Measurements from ENCODE around the gene CTSD.
"Not testable (repeated sequence)": the region's sequence is repeated elsewhere in the genome, so short reads cannot be mapped to it uniquely, and the experiment has no call there.

CTSD gene

DNA sequence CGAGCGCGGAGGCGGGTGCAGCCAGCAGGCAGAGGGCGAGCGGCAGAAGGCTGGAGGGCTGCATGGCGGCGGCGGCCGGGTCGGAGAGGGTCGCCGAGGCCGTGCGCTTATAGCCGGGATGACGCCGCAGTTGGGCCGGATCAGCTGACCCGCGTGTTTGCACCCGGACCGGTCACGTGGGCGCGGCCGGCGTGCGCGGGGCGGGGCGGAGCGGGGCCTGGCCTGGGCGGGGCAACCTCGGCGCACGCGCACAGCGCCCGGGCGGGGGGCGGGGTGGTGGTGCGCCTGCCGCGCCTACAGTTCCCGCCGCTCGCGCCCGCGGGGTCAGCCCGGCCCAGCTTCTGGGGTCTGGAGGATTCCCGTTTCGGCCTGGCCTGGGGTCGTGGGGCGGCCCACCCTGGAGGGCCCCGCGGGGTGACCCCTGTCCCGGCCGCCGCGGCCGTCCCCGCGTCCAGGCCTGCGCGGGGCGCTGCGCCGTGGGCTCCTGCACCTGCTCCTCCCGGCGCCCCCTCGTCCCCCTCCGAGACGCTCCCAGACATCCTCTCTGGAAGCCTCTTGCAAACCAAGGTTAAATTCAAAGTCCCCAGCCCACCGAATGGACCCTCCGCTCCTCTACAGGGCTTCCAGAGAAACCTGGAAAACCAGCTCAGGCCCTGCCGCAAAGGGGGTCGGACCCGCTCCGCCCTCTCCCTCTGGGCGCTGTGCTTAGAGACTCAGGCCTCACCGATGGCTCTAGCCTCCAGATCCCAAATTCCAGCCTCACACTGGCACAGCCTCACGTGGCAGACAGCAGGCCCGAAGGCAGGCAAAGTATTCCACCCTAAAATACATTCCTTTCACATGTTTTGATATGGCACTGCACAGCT is at the start of gene CTSD:
Gene CTSD (minus strand): TSS at position 132 of the 866 bp plus-strand sequence. CDS start 68 bp downstream, at position 64.
- DNase-seq = peak; percentile 28

DNA sequence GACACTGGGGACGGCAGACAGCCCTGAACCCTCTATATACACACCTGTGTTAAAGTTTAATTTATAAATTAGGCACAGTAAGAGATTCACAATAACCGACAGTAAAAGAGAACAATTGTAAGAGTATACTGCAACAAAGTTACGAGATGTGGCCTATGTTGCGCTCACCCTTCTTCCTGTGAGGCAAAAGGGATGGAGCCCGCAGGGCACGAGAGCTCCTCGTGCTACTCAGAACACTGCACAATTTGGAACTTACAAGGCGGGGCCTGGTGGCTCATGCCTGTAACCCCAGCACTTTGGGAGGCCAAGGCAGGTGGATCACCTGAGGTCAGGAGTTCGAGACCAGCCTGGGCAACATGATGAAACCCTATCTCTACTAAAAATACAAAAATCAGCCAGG is 49.6 kb upstream of the CTSD start:
- not testable (repeated sequence) for DNase-seq

DNA sequence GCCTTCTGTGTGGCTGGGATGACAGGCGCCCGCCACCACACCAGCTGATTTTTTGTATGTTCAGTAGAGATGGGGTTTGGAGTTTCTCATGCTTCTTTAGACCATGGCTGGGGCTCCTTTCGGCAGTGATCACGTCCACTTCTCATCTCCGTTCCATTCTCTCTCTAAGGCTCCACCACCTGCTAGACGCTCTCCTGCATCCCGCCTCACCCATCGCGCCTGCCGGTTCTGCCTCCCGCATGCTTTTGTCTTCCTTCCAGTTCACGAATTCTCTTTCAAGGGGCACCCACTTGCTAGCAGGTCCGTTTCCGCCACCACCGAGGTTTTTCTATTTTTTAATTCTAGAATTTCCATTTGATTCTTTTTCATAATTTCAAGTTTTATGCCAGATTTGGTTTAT is 49.1 kb upstream of the CTSD start:
- no peak for DNase-seq

DNA sequence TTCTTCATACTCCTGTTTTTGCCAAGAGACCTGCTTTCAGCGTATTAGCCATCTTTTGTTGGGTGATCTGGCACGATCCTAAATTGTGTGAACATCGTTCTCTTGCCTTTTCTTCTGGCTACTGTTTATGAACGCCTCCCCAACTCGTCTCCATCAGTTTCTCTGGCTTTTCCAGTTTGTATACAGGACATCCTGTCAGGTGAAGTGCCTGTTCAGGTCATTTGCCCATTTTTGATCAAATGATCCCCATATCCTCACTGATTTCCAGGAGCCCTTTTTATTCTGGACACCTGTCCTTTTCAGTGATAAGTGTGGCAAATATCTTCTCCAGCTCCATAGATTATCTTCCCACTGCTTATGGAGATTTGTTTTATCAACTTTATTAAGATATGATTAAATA is 48.5 kb upstream of the CTSD start:
- DNase-seq = no peak

DNA sequence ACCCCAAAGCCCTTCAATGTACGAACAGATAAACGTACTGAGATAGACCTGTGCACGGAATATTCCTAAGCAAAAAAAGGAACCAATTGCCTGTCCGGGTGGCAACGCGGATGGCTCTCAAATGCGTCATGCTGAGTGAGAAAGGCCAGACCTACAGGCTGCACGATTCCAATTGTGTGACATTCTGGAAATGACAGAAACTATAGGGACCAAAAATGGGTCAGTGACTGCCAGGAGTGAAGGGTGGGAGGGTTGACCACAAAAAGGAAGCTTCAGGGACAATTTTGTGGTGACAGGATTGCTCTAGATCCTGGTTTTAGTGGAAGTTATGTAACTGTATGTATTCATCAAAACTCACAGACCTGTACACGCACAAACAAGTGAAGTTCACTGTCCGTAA is 47.0 kb upstream of the CTSD start:
- DNase-seq = no peak

DNA sequence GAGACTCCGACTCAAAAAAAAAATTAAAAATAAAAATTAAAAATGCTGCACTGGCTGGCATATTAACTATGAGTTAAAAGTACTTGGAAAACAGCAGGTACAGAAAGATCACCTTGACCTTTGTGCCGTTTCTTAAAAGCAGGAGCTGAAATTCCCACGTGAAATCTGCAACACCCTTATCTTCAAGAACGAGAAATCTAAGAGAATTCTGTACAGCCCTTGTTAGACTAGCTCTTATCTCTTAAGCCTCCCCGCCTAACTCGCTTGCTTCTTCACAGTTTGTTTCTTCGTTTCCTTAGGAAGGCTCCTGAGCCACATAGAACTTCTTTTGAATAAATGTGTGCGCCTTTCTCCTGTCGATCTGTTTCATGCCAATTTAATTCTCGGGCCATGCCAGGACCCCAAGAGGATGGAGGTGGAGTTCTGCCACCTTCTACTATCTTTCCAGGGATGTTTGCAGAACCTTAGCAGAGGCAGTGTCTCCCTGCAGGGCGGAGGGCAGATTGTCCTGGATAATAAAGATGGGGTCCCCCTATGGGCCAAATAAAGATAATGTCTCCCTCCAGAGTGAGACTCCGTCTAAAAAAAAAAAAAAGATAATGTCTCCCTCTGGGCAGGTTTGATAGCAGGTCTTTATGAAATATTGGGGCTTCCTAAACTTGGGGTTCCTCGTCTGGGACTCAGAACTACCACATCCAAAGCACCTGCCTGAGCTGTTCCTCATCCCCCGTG is 43.7 kb upstream of the CTSD start:
- DNase-seq = no peak

DNA sequence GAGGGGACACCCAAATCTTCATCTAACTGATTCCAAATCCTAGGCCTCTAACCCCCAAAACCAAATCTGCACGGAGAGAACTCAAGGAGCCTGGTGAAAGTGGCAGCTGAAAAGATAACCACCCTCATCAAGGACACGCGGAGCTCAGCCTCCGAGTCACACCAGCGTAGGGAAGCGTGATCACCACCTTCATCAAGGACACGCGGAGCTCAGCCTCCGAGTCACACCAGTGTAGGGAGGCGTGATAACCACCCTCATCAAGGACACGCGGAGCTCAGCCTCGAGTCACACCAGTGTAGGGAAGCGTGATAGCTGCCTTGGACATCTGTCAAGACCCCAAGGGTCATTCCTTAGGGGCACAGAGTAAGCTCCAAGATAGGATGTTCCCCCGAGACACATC is 41.8 kb upstream of the CTSD start:
- DNase-seq = no peak

DNA sequence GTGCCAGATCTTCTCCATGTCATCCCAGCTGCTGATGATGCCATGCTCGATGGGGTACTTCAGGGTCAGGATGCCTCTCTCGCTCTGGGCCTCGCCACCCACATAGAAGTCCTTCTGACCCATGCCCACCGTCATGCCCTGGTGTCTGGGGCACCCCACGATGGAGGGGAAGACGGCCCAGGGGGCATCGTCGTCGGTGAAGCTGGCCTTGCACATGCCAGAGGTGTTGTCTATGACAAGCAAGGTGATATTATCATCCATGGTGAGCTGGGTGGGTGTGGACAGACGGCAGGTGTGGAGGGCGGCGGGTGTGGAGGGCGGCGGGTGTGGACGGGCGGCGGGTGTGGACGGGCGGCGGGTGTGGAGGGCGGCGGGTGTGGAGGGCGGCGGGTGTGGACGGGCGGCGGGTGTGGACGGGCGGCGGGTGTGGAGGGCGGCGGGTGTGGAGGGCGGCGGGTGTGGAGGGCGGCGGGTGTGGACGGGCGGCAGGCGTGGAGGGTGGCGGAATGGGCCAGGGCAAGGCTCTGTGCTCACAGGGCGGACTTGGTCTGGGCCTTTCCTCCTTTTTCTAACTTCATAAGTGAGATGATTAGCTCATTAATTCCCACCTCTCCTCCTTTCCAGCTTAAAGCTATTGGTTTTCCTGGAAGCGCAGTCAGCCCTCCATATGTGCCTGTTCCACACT is 40.2 kb upstream of the CTSD start:
- not testable (repeated sequence) for DNase-seq

DNA sequence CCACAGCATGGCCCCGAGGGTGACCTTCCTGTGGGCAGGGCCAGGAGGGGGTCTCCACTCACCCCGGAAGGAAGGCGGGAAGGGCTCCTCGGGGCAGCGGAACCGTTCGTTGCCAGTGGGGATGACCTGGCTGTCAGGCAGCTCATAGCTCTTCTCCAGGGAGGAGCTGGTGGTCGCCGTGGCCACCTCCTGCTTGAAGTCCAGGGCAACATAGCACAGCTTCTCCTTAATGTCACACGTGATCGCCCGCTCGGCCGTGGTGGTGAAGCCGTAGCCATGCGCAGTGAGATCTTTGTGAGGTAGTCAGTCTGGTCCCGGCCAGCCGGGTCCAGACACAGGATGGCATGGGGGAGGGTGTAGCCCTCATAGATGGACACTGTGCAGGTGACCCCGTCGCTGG is 39.5 kb upstream of the CTSD start:
- DNase-seq = no peak

DNA sequence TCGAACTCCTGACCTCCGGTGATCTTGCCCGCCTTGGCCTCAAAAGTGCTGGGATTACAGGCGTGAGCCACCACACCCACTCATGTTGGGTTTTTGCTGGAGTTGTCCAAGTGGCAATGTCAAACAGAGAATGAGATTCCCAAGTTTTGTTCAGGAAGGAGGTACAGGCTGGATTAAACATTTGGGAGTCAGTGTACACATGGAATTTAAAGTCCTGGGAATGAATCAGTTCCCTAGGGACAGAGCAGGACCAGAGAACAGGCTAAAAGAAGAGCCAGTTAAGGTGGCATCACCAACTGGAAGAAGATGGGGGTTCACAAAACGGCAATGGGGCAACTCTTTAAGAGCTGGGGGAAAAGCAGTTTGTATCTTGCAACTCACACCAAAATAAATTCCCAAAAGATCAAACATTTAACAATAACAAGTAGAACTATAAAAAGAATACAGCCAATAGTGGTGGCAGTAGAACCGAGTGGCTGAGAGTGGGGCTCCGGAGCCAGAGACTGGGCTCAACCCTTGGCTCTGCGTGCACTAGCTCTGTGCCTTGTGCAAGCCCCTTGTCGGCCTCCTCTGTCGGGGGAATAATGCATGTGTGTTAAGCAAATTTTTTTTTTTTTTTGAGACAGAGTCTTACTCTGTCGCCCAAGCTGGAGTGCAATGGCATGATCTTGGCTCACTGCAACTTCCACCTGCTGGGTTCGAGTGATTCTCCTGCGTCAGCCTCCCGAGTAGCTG is 33.8 kb upstream of the CTSD start:
- no peak for DNase-seq

DNA sequence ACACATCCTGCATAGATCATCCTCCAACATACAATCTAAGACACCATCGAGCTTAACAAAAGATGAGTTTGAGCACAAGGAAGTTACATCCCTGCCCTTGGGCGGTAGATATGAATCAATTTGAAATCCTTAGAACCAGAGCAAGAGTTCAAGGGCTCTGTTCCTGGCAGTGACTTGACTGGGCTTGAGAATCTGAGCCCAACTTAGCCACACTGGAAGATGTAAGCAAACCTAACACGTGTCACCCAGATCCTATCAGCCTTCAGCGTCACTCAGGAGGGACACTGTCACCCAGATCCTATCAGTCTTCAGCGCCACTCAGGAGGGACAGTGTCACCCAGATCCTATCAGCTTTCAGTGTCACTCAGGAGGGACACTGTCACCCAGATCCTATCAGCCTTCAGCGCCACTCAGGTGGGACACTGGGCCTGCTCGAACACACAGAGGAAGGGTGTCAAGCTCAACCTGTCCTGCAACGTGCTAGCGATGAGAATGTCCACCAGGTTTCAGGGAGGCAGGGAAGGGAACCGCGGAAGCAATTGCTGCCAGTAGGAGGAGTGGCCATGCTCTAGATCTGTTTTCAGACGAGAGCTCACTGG is 32.8 kb upstream of the CTSD start:
- no peak for DNase-seq

DNA sequence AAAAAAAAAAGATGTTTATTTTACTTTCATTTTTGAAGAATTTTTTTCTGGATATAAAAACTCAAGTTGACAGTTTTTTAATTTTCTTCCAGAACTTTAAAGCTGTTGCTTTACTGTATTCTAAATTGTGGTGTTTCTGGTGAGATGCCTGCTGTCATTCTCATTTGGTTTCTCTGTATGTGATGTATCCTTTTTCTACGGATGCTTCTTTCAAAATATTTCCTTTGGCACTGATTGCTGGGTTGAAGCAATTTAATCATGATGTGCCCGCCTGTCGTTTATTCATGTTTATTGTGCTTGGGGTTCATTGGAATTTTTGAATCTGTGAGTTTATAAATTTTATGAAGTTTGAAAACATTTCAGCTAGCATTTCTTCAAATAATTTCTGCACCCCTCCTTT is 29.4 kb upstream of the CTSD start:
- DNase-seq = no peak

DNA sequence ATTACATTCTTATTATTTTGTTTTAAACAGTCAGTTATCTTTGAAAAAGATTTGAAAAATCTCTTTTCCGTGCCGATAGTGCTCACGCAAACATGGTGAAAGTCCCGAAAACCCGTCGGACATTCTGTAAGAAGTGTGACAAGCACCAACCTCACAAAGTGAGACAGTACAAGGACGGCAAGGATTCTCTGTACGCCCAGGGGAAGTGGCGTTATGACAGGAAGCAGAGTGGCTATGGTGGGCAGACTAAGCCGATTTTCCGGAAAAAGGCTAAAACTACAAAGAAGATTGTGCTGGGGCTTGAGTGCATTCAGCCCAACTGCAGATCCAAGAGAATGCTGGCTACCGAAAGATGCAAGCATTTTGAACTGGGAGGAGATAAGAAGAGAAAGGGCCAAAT is 28.7 kb upstream of the CTSD start:
- no peak for DNase-seq

DNA sequence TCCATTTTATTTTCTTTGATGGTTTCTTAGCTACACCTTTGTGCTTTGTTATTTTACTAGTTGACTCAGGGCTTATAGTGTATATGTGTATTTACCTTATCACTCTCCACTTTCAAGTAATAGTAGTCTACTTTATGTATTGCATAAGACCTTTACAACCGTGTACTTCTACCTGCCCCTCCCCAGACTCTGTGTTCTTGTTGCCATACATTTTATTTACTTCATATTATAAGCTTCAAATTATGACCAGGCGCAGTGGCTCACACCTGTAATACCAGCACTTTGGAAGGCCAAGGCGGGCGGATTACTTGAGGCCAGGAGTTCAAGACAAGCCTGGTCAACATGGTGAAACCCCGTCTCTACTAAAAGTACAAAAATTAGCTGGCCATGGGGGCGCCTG is 28.2 kb upstream of the CTSD start:
- no peak for DNase-seq

DNA sequence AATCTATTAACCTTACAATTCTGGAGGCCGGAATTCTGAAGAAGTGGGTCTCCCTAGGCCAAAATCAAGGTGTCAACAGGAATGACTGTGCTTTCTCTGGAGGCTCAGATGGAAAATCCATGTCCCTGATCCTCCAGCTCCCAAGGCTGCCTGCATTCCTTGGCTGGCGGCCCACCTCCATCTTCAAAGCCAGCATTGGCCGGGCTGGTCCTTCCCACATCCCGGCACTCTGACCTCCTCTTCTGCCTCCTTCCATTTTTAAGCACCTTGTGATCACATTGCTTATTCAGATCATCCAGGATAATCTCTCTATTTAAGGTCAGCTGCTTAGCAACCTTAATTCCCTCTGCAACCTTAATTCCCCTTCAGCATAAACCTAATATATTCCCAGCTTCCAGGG is 22.7 kb upstream of the CTSD start:
- DNase-seq = no peak

DNA sequence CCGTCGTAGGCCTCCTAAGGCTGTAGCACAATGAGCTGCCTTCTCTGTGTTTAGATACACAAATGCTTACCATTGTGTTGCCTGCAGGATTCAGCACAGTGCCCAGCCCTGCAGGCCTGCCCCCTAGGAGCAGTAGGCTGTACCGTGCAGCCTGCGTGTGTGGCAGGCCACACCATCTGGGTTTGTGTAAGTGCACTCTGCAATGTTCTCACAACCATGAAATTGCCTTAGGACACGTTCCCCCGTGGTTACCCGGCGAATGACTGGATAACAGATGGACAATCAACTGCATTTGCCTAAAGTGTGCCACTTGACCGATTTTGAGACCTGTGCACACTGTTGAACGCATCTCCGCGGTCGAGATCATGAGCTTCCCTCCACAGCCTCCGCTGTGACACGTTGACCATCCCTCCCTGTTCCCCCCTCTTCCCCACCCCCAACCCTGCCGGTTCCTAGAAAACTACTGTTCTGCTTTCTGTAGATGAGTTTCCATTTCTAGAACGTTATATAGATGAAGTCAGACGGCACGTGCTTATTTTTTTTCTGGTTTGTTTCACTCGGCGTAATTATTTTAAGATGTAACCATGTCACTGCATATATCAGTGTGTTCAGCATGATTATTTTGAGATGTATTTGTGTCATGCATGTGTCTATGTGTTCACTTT is 22.2 kb upstream of the CTSD start:
- DNase-seq = no peak

DNA sequence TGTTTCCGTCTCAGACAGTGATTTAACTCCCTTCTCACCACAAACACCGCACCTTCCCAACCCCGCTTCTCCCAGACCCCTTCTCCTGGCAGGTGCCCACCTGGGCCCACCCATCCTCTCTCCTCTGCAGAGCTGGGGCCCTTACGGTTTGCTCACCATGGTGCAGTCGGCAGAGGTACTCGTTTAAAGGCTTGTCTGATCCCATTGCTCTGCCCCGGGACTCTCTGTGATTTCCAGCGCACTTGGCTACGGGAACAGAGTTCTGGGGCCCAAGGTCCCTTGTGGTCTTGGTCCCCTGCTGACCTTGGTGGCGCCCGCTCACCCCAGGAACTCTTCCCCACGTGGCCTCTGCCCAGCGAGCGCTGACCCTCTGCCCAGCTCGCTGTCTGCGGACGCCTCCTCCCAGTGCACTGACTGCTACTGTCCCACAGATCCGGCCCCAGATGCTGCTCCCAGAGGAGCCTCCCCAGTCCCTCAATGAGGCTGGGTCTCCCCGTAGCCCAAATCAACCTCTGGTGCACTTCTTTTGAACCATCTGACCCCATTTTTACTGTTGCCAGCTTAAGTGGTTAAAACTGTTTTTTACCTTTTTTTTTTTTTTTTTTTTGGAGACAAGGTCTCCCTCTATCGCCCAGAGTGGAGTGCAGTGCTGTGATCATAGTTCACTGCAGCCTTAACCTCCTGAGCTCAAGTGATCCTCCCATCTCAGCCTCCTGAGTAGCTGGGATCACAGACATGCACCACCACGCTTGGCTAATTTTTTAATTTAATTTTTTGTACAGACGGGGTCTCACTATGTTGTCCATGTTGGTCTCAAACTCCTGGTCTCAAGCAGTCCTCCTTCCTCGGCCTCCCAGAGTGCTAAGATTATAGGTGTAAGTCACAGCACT is 21.3 kb upstream of the CTSD start:
- DNase-seq = no peak

DNA sequence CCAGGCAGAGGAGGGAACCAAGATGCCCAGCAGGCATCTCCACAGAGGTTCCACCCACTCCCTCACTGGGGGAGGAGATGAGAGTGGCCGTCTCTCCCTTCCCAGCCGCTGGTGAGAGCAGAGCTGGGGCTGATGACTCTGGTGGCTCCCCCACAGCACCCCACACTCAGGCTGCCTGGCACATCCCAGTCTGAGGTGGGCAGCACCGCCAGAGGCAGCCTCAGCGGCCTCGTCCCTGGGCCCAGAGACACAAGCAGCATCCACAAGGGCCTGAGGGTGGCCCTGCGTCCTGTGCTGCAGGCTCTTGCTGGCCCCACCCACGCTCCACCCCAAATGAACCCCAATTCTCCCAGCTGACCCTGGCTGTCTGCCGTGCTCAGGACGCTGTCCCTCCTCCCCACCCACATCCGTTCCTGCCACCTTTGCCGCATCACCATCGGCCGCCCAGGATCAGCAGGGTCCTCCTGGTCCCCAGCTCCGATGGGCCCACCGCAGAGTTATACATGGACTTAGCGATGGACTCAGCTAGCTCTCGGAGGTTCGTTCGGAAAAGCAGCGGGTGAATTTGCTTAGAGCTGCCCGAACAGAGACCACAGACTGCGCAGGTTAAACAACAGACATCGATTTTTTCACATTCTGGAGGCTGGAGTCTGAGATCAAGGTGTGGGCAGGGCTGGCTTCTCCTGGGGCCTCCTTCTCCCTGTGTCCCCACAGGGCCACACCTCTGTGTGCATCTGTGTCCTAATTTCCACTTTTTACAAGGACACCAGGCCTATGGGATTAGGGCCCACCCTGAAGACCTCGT is 20.2 kb upstream of the CTSD start:
- DNase-seq = no peak

DNA sequence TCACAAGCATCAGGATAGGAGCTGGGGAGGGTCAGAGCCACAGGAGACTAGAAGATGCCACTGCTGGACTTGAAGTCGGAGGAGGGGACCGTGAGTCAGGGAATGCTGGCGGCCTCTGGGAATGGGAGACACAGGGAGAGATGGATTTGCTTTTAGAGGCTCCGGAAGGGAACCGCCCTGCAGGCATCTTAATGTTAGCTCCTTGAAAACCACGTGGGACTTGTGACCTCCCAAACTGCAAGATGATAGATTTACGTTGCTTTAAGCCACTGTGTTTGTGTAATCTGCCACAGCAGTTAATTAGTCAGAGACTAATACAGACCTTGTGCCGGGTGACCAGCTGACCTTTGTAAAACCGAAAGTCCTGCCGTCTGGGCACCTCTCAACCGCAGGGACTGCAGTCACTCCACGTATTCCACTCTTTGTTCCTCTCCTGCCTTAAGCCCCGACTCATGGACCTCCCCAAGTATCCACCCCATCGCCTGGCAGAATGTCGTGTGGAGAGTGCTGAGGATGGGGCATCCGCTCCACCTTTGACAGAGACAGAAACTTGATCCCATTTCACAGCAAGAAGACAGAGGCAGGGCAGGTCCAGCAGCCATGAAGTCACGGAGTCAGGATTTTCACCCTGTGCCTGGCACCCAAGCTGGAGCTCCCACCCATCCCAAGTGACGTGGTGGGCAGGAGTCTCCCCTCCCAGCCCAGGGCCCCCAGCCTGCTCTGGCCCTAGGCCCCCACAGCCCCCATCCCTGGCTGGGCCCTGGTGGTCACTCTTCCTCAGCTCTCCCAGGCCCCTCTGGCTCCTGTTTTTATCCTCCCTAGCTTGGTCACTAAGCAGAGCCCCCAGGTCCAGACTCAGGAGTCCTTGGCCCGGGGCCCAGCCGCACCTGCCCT is 19.4 kb upstream of the CTSD start:
- DNase-seq = no peak
